ENCODE data around the gene KHNYN. TPM values are rescaled to one million over a fixed set of nuclear protein-coding genes. Genes with fewer than 3 reads are reported as not detected.
A peak's percentile ranks its signal among the peaks of the same experiment; 100 is the strongest.

KHNYN gene
- total RNA-seq, 1 experiment from 2014 or later, result 53.4 TPM

- Histone ChIP-seq H3K4me2 (peak overlapping the region; percentile 79), H4K20me1 (ENCODE audit: insufficient read depth) (no peaks in the 10 kb centered on the region), H3K36me3 (ENCODE audit: low read depth) (no peaks in the 10 kb centered on the region), H3K27ac (peak overlapping the region; percentile 100), H3K79me2 (ENCODE audit: low read depth) (0 out of 2 replicates have a peak, but pooled peaks cover 3% of the 10 kb centered on the region), H3K4me3 (peak overlapping the region; percentile 55; the same call in 1 of the 2 replicates), H3K9me2 (ENCODE audit: insufficient read depth) (no peaks in the 10 kb centered on the region), H2AFZ (peak overlapping the region; percentile 79), H3F3A (ENCODE audit: insufficient read depth, low read depth) (peaks cover 17% of the 10 kb centered on the region), H3K4me1 (replicated peaks; ENCODE audit: insufficient read depth) (peaks cover 36% of the 10 kb centered on the region), H3K9me3 (ENCODE audit: insufficient read depth, low read depth) (no peaks in the 10 kb centered on the region), H3K27me3 (ENCODE audit: insufficient read depth, low read depth) (no peaks in the 10 kb centered on the region)
- BruUV-seq (replicated peaks), result TSS peak; percentile 90
- intact Hi-C loops (cut with micrococcal nuclease; ENCODE audit: unreplicated experiment), result loop anchor here (1.0 to 2.0 kb wide), 2 partner anchors 25 to 38 kb away; no protein-coding TSS in a partner anchor
- CTCF ChIA-PET, result interaction anchor here (0.5 kb wide), 2 partner anchors 9 to 302 kb away, joined by 4 to 15 read pairs; no protein-coding TSS in a partner anchor
- TF ChIP-seq, protein P1, sequence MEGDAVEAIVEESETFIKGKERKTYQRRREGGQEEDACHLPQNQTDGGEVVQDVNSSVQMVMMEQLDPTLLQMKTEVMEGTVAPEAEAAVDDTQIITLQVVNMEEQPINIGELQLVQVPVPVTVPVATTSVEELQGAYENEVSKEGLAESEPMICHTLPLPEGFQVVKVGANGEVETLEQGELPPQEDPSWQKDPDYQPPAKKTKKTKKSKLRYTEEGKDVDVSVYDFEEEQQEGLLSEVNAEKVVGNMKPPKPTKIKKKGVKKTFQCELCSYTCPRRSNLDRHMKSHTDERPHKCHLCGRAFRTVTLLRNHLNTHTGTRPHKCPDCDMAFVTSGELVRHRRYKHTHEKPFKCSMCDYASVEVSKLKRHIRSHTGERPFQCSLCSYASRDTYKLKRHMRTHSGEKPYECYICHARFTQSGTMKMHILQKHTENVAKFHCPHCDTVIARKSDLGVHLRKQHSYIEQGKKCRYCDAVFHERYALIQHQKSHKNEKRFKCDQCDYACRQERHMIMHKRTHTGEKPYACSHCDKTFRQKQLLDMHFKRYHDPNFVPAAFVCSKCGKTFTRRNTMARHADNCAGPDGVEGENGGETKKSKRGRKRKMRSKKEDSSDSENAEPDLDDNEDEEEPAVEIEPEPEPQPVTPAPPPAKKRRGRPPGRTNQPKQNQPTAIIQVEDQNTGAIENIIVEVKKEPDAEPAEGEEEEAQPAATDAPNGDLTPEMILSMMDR (conservative IDR thresholded peaks at IDR 0.05), result peak; percentile 51
- TF ChIP-seq EZH2 (IDR thresholded peaks at IDR 0.05; ENCODE audit: low read depth), result no peak
- DNase-seq, result peak; percentile 49 to 90
- POLR2A ChIA-PET (ENCODE audit: unreplicated experiment), result interaction anchor here (0.6 to 1.6 kb wide), 2 partner anchors 26 to 38 kb away, joined by 5 to 11 read pairs; partner anchors contain the start of genes CBLN3 and KHNYN
Observed at GRCh38 chr14:24392325-24393091, 37.2 kb upstream of the KHNYN start.

DNA sequence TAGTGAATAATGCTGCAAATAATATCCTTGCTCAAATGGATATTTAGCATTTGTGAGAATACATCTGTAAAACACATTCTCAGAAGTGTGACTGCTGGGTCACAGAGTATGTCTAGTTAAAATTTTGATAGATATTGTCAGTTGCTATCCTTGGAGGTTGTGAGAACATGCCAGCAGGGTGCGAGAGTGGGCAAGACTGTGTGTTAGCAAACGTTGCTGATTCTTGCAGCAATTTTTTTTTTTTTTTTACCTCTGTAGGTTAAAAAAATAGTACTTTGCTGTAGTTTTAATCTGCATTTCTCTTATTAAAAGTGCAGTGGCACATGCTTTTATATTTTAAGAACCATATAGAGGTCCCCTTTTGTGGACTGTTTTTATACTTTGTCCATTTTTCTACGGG lies 35.5 kb upstream of the KHNYN start:
- TF ChIP-seq, protein P1 (conservative IDR thresholded peaks at IDR 0.05), result no peak
- TF ChIP-seq EZH2 (IDR thresholded peaks at IDR 0.05; ENCODE audit: low read depth), result no peak
- no peak overlapping the region for H3K27ac ChIP-seq
- no peak overlapping the region for H3K4me3 ChIP-seq
- H3K9me3 ChIP-seq (ENCODE audit: insufficient read depth, low read depth), result no peaks in the 10 kb centered on the region
- peak overlapping the region; percentile 79; the same call in 1 of the 2 replicates for H3K4me2 ChIP-seq
- H2AFZ ChIP-seq, result no peak overlapping the region
- H3K36me3 ChIP-seq (ENCODE audit: low read depth), result no peaks in the 10 kb centered on the region
- intact Hi-C loops (cut with micrococcal nuclease; ENCODE audit: unreplicated experiment), result no loop called here
- no TSS peak for BruUV-seq (replicated peaks)
- H3F3A ChIP-seq (ENCODE audit: insufficient read depth, low read depth), result peaks cover 17% of the 10 kb centered on the region
- DNase-seq, result no peak
- CTCF ChIA-PET, result no interaction called here
- no peaks in the 10 kb centered on the region for H3K27me3 ChIP-seq (ENCODE audit: insufficient read depth, low read depth)
- POLR2A ChIA-PET (ENCODE audit: unreplicated experiment), result no interaction called here
- H3K4me1 ChIP-seq (replicated peaks; ENCODE audit: insufficient read depth), result peaks cover 36% of the 10 kb centered on the region
- no peaks in the 10 kb centered on the region for H4K20me1 ChIP-seq (ENCODE audit: insufficient read depth)
- 0 out of 2 replicates have a peak, but pooled peaks cover 3% of the 10 kb centered on the region for H3K79me2 ChIP-seq (ENCODE audit: low read depth)
- no peaks in the 10 kb centered on the region for H3K9me2 ChIP-seq (ENCODE audit: insufficient read depth)

GRCh38 chr14:24395609-24396582 lies 33.9 kb upstream of the KHNYN start:
- Histone ChIP-seq H3K9me3 (ENCODE audit: insufficient read depth, low read depth) (no peaks in the 10 kb centered on the region), H3K9me2 (ENCODE audit: insufficient read depth) (no peaks in the 10 kb centered on the region), H3K27me3 (ENCODE audit: insufficient read depth, low read depth) (no peaks in the 10 kb centered on the region), H3K4me3 (no peak overlapping the region), H3K27ac (no peak overlapping the region), H3K79me2 (ENCODE audit: low read depth) (0 out of 2 replicates have a peak, but pooled peaks cover 3% of the 10 kb centered on the region), H3F3A (ENCODE audit: insufficient read depth, low read depth) (peaks cover 17% of the 10 kb centered on the region), H3K36me3 (ENCODE audit: low read depth) (no peaks in the 10 kb centered on the region), H4K20me1 (ENCODE audit: insufficient read depth) (no peaks in the 10 kb centered on the region), H2AFZ (no peak overlapping the region), H3K4me2 (no peak overlapping the region), H3K4me1 (replicated peaks; ENCODE audit: insufficient read depth) (peaks cover 31% of the 10 kb centered on the region)
- BruUV-seq (replicated peaks), result no TSS peak
- intact Hi-C loops (cut with micrococcal nuclease; ENCODE audit: unreplicated experiment), result no loop called here
- ChIA-PET POLR2A (ENCODE audit: unreplicated experiment) (interaction anchor here (0.7 kb wide), 1 partner anchor 42 kb away, joined by 5 read pairs; no protein-coding TSS in a partner anchor), CTCF (no interaction called here)
- no peak for DNase-seq
- TF ChIP-seq, protein P1 (conservative IDR thresholded peaks at IDR 0.05), result no peak
- no peak for TF ChIP-seq EZH2 (IDR thresholded peaks at IDR 0.05; ENCODE audit: low read depth)
